Right ventricle myocardium inferior (tissue), 1 donor: ENCODE data around the gene IRF7. TPM values are rescaled to one million over a fixed set of nuclear protein-coding genes. Genes with fewer than 3 reads are reported as not detected.

Source experiments
- ATAC-seq: fragments of 200-7000 bp; cut with Tn5 transposase; one replicate; pipeline ENCODE4 v1.9.1; 2020; ENCODE audit warnings: mild to moderate bottlenecking, moderate library complexity
- DNase-seq: peaks from one replicate; pipeline ENCODE4 v3.0.0; 2021; ENCODE audit errors: missing footprints
- intact Hi-C: fragments of 100-400 bp; cut with DNase I; formaldehyde crosslinking; loops from one replicate; pipeline ENCODE4 v1.11.0; 2022
- total RNA-seq: library from RNA; stranded (reverse); fragmentation: NEBNext Ultra II Directional; extraction: Animal tissue kit (Norgen Biotek cat#: 25700); gene quantifications from one replicate; pipeline ENCODE4 v1.2.1, GENCODE V29; 2021
- donor health status: DM: no; HTN: yes; CAD: no; lungs with severe emphysema.

Gene IRF7
- total RNA-seq, 1 donor from 2014 or later, result 13.2 TPM

- ATAC-seq (no peak), DNase-seq (no peak)
- intact Hi-C loops, result no loop called here
Observed at GRCh38 chr11:597166-597725, 18.5 kb downstream of the IRF7 start.

- intact Hi-C loops, result no loop called here
- no peak for DNase-seq
- no peak for ATAC-seq
Observed at GRCh38 chr11:596374-596773, 19.4 kb downstream of the IRF7 start.

GRCh38 chr11:595400-595799 lies 20.4 kb downstream of the IRF7 start:
- DNase-seq, result no peak
- ATAC-seq, result no peak
- intact Hi-C loops, result no loop called here

GRCh38 chr11:593347-593746 lies 22.4 kb downstream of the IRF7 start:
- no peak for DNase-seq
- intact Hi-C loops, result no loop called here
- ATAC-seq, result no peak

GRCh38 chr11:592918-593317 lies 22.8 kb downstream of the IRF7 start:
- intact Hi-C loops, result no loop called here
- ATAC-seq (no peak), DNase-seq (no peak)

- intact Hi-C loops, result no loop called here
Observed at GRCh38 chr11:592501-592900, 23.2 kb downstream of the IRF7 start.

GRCh38 chr11:590997-591396 lies 24.8 kb downstream of the IRF7 start:
- intact Hi-C loops, result no loop called here
- DNase-seq (no peak), ATAC-seq (no peak)

More at GRCh38 chr11:592501-592900, 23.2 kb downstream of the IRF7 start:
- no peak for ATAC-seq
- DNase-seq, result no peak

GRCh38 chr11:589798-590197 lies 26.0 kb downstream of the IRF7 start:
- DNase-seq (no peak), ATAC-seq (no peak)
- intact Hi-C loops, result no loop called here

GRCh38 chr11:587978-588380 lies 27.8 kb downstream of the IRF7 start:
- intact Hi-C loops, result no loop called here
- ATAC-seq (no peak), DNase-seq (no peak)

GRCh38 chr11:587546-587945 lies 28.2 kb downstream of the IRF7 start:
- no peak for DNase-seq

GRCh38 chr11:586376-587316 lies 29.1 kb downstream of the IRF7 start:
- intact Hi-C loops, result no loop called here
- no peak for DNase-seq
- ATAC-seq, result no peak

More at GRCh38 chr11:587546-587945, 28.2 kb downstream of the IRF7 start:
- intact Hi-C loops, result no loop called here
- ATAC-seq, result no peak

- intact Hi-C loops, result no loop called here
- ATAC-seq (no peak), DNase-seq (no peak)
Observed at GRCh38 chr11:584287-584686, 31.5 kb downstream of the IRF7 start.

- no peak for DNase-seq
- ATAC-seq, result no peak
- intact Hi-C loops, result no loop called here
Observed at GRCh38 chr11:581752-582151, 34.0 kb downstream of the IRF7 start.

GRCh38 chr11:581342-581741 lies 34.4 kb downstream of the IRF7 start:
- intact Hi-C loops, result no loop called here
- no peak for ATAC-seq

GRCh38 chr11:579830-580601 lies 35.7 kb downstream of the IRF7 start:
- intact Hi-C loops, result loop anchor here (5.0 kb wide), 1 partner anchor 32 kb away; no protein-coding TSS in a partner anchor
- DNase-seq, result no peak
- ATAC-seq, result no peak

More at GRCh38 chr11:581342-581741, 34.4 kb downstream of the IRF7 start:
- no peak for DNase-seq

GRCh38 chr11:578276-579035 lies 37.3 kb downstream of the IRF7 start:
- ATAC-seq (no peak), DNase-seq (no peak)
- intact Hi-C loops, result loop anchor here (5.0 kb wide), 1 partner anchor 34 kb away; no protein-coding TSS in a partner anchor

GRCh38 chr11:577611-577894 lies 38.2 kb downstream of the IRF7 start:
- no peak for DNase-seq
- intact Hi-C loops, result loop anchor here (5.0 kb wide), 1 partner anchor 35 kb away; no protein-coding TSS in a partner anchor
- ATAC-seq, result no peak

GRCh38 chr11:576811-577610 lies 38.7 kb downstream of the IRF7 start:
- DNase-seq, result no peak
- intact Hi-C loops, result loop anchor here (5.0 kb wide), 1 partner anchor 35 kb away; no protein-coding TSS in a partner anchor
- no peak for ATAC-seq
